Panc1 (cell line): ENCODE results near the gene TPI1. TPM values are rescaled to one million over a fixed set of nuclear protein-coding genes. Genes with fewer than 3 reads are reported as not detected.

Experiments used
- ATAC-seq: fragments of 200-7000 bp; cut with Tn5 transposase; 2 replicates; pipeline ENCODE4 v1.9.1; 2020; ENCODE audit warnings: mild to moderate bottlenecking, moderate library complexity
- BruUV-seq: library from RNA; stranded (reverse); fragments of 400-500 nt; replicated peaks from 2 replicates; lab custom pipeline; 2021; lab: Mats Ljungman, UMichigan
- CTCF ChIA-PET: fragments of 300-600 bp; sonication (Branson Sonifier 250); formaldehyde crosslinking; loops from one replicate; lab custom pipeline; 2022; ENCODE audit warnings: antibody characterized with exemption; lab: Charles Lee
- POLR2A ChIA-PET: fragments of 300-600 bp; sonication (Branson Sonifier 250); formaldehyde crosslinking; loops from one replicate; lab custom pipeline; 2022; ENCODE audit warnings: antibody characterized with exemption; lab: Charles Lee
- DNase-seq: peaks from one replicate; pipeline ENCODE4 v3.0.0-alpha.2; 2010; ENCODE audit warnings: low read depth, low spot score
- H3K27ac ChIP-seq: 2 replicates; pipeline ENCODE4 v1.5.1; 2011; ENCODE audit warnings: mild to moderate bottlenecking, low read length, inconsistent platforms
- H3K27me3 ChIP-seq: fragments of 200-500 bp; sonication (Bioruptor generic); 2 replicates; pipeline ENCODE4 v1.6.0; 2014; ENCODE audit warnings: low read length, inconsistent platforms; ENCODE audit not compliant: control insufficient read depth, insufficient read depth
- H3K36me3 ChIP-seq: fragments of 200-500 bp; sonication (Bioruptor generic); 2 replicates; pipeline ENCODE4 v1.5.1; 2014; ENCODE audit warnings: inconsistent platforms, mild to moderate bottlenecking, low read length, moderate library complexity; ENCODE audit not compliant: control insufficient read depth, insufficient read depth
- H3K4me1 ChIP-seq: 2 replicates; pipeline ENCODE4 v1.5.1; 2011; ENCODE audit warnings: inconsistent platforms, mild to moderate bottlenecking, low read length, moderate library complexity; ENCODE audit not compliant: control insufficient read depth, insufficient read depth
- H3K4me3 ChIP-seq, 2 experiments: 2 replicates each; pipeline ENCODE4 v1.5.1; 2011 to 2012; ENCODE audit warnings: low read depth in 2 of 2, low read length in 2 of 2, mild to moderate bottlenecking in 2 of 2, inconsistent platforms in 1 of 2, moderate library complexity in 1 of 2
- H3K9me3 ChIP-seq: fragments of 200-500 bp; sonication (Bioruptor generic); 2 replicates; pipeline ENCODE4 v1.5.1; 2014; ENCODE audit warnings: low read depth, mild to moderate bottlenecking, inconsistent platforms, low read length, moderate library complexity; ENCODE audit not compliant: control insufficient read depth, insufficient read depth
- POLR2AphosphoS5 ChIP-seq: IDR thresholded peaks from 2 replicates; pipeline ENCODE4 v1.6.1; 2012; ENCODE audit warnings: mild to moderate bottlenecking, low read depth, low read length, moderate library complexity
- REST ChIP-seq, 2 experiments: IDR thresholded peaks; 2 replicates each; pipeline ENCODE4 v1.6.1; 2011 to 2012; ENCODE audit warnings: low read depth in 2 of 2, control low read depth in 1 of 2, low read length in 1 of 2, mild to moderate bottlenecking in 1 of 2, moderate library complexity in 1 of 2; ENCODE audit not compliant: insufficient read depth in 1 of 2
- SIN3A ChIP-seq: IDR thresholded peaks from 2 replicates; pipeline ENCODE4 v1.6.1; 2012; ENCODE audit warnings: low read depth, mild to moderate bottlenecking, low read length, moderate library complexity, borderline replicate concordance; ENCODE audit not compliant: insufficient read depth
- TCF7L2 ChIP-seq: IDR thresholded peaks from 2 replicates; pipeline ENCODE4 v1.6.1; 2011; ENCODE audit warnings: mild to moderate bottlenecking, low read depth, low read length, inconsistent platforms
- in situ Hi-C: cut with HindIII; loops from 2 replicates; pipeline ENCODE4 v1.10.0; 2016; ENCODE audit warnings: low sequenced_read_pairs, low pct_unique_long_range_greater_than_20kb
- intact Hi-C: fragments of 100-400 bp; cut with micrococcal nuclease; formaldehyde crosslinking; loops from one replicate; pipeline ENCODE4 v1.10.0; 2022; ENCODE audit not compliant: unreplicated experiment
- total RNA-seq: library from RNA; stranded (reverse); gene quantifications from one replicate; pipeline ENCODE4 v1.2.1, GENCODE V29; 2021; ENCODE audit not compliant: unreplicated experiment
- TF ChIP-seq, protein P1 (sequence below): fragments of 450-650 bp; IDR thresholded peaks from 2 replicates; pipeline ENCODE4 v1.5.1; 2017; ENCODE audit warnings: mild to moderate bottlenecking

TPI1 gene
- total RNA-seq, 1 experiment from 2014 or later = 693 TPM

DNA sequence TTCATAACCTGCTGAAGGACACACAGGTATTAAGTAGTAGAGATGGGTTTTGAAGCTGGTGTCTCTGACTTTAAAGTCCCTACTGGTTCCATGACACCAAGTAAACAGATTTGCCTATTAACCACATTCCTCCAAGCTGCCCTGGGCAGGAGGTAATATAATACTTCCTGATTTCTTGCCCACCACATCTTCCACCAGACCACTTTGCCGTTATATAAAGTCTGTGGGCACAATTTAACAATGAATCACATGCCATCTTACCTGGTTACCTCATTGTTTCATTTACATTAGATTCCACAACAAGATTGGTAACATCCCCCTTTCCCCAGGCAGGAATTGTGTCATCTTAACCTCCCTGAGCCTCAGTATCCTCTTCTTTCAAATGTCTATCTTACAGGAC lies 36.4 kb downstream of the TPI1 start:
- H3K27ac ChIP-seq = no peak overlapping the region
- in situ Hi-C loops = no loop called here
- no peak for ATAC-seq
- H3K4me1 ChIP-seq = no peaks in the 10 kb centered on the region; the same call in 1 of the 2 replicates
- DNase-seq = no peak
- no peaks in the 10 kb centered on the region for H3K9me3 ChIP-seq
- ChIA-PET POLR2A (no interaction called here), CTCF (no interaction called here)
- no peaks in the 10 kb centered on the region for H3K36me3 ChIP-seq
- no peaks in the 10 kb centered on the region for H3K27me3 ChIP-seq
- intact Hi-C loops = no loop called here
- BruUV-seq = no TSS peak
- TF ChIP-seq REST (IDR thresholded peaks at IDR 0.05; ENCODE audit: insufficient read depth in 1 of 2, low read depth in 2 of 2, low read length in 1 of 2) (no peak), SIN3A (no peak), TCF7L2 (no peak), POLR2AphosphoS5 (no peak)
- TF ChIP-seq, protein P1, sequence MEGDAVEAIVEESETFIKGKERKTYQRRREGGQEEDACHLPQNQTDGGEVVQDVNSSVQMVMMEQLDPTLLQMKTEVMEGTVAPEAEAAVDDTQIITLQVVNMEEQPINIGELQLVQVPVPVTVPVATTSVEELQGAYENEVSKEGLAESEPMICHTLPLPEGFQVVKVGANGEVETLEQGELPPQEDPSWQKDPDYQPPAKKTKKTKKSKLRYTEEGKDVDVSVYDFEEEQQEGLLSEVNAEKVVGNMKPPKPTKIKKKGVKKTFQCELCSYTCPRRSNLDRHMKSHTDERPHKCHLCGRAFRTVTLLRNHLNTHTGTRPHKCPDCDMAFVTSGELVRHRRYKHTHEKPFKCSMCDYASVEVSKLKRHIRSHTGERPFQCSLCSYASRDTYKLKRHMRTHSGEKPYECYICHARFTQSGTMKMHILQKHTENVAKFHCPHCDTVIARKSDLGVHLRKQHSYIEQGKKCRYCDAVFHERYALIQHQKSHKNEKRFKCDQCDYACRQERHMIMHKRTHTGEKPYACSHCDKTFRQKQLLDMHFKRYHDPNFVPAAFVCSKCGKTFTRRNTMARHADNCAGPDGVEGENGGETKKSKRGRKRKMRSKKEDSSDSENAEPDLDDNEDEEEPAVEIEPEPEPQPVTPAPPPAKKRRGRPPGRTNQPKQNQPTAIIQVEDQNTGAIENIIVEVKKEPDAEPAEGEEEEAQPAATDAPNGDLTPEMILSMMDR = no peak
- no peak overlapping the region for H3K4me3 ChIP-seq

DNA sequence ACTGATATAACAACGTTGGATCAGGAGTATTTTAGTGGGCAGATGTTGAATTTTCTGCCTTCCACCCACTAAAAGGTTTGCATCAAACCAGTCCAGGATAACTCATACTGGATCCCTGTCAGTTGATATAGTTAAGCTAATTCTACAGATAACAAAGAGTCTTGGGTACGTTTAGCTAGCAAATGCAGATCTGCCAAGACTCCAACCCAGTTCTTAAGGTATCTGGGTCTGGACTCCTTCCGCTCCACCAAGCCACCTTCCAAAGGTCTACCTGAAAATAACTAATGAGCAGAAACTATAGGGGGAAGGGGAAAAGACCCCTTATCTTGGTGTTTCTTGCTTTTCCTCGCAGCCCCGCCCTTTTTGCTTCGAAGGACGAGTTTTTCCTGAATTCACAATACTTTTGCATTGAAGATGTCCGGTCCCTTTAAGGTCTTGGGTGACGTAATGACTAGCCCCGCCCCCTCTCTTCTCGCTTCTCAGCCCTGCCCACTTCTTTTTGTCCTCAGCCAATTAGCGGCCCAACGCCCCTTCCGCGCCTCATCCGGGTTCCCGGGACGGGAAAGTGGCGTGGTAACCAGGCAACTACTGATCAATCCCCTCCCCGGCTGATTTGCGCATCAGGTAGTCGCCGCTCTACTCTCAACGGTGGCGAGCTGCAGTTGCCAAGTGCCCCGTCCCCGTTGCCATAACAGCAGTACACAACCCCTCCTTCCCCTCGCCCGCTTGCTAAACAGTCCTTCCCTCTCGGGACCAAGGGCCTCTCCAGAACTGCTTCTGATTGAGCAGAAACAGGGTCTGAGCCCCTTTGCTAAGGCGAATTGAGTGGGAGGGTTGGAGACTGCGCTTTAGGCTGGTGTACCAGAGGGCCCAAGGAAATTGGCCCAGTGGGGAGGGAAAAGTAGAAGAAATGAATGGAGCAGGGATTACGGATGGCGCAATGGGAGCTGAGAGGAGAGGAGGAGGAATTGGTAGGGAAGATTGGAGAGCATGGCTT lies 37.2 kb downstream of the TPI1 start, which contains the start of gene LRRC23:
LRRC23 (plus strand) TSS at position 543 of the 997 bp plus-strand sequence. CDS start 812 bp downstream, outside the sequence.
- peak; percentile 76 for DNase-seq
- intact Hi-C loops (no loop called here), in situ Hi-C loops (no loop called here)
- H3K27ac ChIP-seq = peak within 1 kb of the TSS; percentile 91
- no peaks in the 10 kb centered on the region for H3K36me3 ChIP-seq
- ChIA-PET CTCF (no interaction called here), POLR2A (interaction anchor here (0.5 to 0.7 kb wide), 3 partner anchors 9 to 371 kb away, joined by 3 to 11 read pairs (median 9); partner anchors contain the start of genes GAPDH and TPI1)
- no peaks in the 10 kb centered on the region for H3K9me3 ChIP-seq
- peak within 1 kb of the TSS; percentile 79 to 89 for H3K4me3 ChIP-seq
- ATAC-seq = peak; percentile 98
- no TSS peak for BruUV-seq
- no peaks in the 10 kb centered on the region; the same call in 1 of the 2 replicates for H3K4me1 ChIP-seq
- 0 out of 2 replicates have a peak, but pooled peaks have one; percentile 74 for TF ChIP-seq SIN3A
- TF ChIP-seq REST (IDR thresholded peaks at IDR 0.05; ENCODE audit: insufficient read depth in 1 of 2, low read depth in 2 of 2, low read length in 1 of 2) = no peak
- no peak for TF ChIP-seq POLR2AphosphoS5
- H3K27me3 ChIP-seq = no peaks in the 10 kb centered on the region
